Measurements from ENCODE around the gene PHACTR4.
"Not testable (repeated sequence)": the region's sequence is repeated elsewhere in the genome, so short reads cannot be mapped to it uniquely, and the experiment has no call there.

Gene PHACTR4

GRCh38 chr1:28518000-28518744 lies 148.6 kb downstream of the PHACTR4 start:
- H3K4me3 ChIP-seq (ENCODE audit: low read depth, low read length): peak overlapping the region; percentile 92
- peak; percentile 78 for TF ChIP-seq MYC (IDR thresholded peaks at IDR 0.05; ENCODE audit: low read depth, low read length)
- TF ChIP-seq MAX (IDR thresholded peaks at IDR 0.05; ENCODE audit: low read depth, low read length): peak; percentile 78
- TF ChIP-seq CTCF (IDR thresholded peaks at IDR 0.05; ENCODE audit: low read depth, low read length): peak; percentile 87
- peak; percentile 92 for TF ChIP-seq POLR2A (IDR thresholded peaks at IDR 0.05; ENCODE audit: extremely low read depth, insufficient read length)
- peak; percentile 92 for DNase-seq (ENCODE audit: low read depth)

- peak; percentile 80 for DNase-seq (ENCODE audit: low read depth)
- TF ChIP-seq POLR2A (IDR thresholded peaks at IDR 0.05; ENCODE audit: extremely low read depth, insufficient read length): no peak
- no peak; the same call in 1 of the 2 replicates for TF ChIP-seq MYC (IDR thresholded peaks at IDR 0.05; ENCODE audit: low read depth, low read length)
- no peak for TF ChIP-seq CTCF (IDR thresholded peaks at IDR 0.05; ENCODE audit: low read depth, low read length)
- peak; percentile 87 for TF ChIP-seq MAX (IDR thresholded peaks at IDR 0.05; ENCODE audit: low read depth, low read length)
- H3K4me3 ChIP-seq (ENCODE audit: low read depth, low read length): peak overlapping the region; percentile 92
Observed at GRCh38 chr1:28518745-28519341, 149.3 kb downstream of the PHACTR4 start.

- TF ChIP-seq POLR2A (IDR thresholded peaks at IDR 0.05; ENCODE audit: extremely low read depth, insufficient read length) (no peak), MYC (IDR thresholded peaks at IDR 0.05; ENCODE audit: low read depth, low read length) (no peak), CTCF (IDR thresholded peaks at IDR 0.05; ENCODE audit: low read depth, low read length) (no peak), MAX (IDR thresholded peaks at IDR 0.05; ENCODE audit: low read depth, low read length) (no peak)
- DNase-seq (ENCODE audit: low read depth): peak; percentile 25
- peak overlapping the region; percentile 92 for H3K4me3 ChIP-seq (ENCODE audit: low read depth, low read length)
Observed at GRCh38 chr1:28519946-28520725, 150.6 kb downstream of the PHACTR4 start.

GRCh38 chr1:28520796-28521195 lies 151.3 kb downstream of the PHACTR4 start:
- not testable (repeated sequence) for DNase-seq (ENCODE audit: low read depth); H3K4me3 ChIP-seq (ENCODE audit: low read depth, low read length)

- H3K4me3 ChIP-seq (ENCODE audit: low read depth, low read length): no peak overlapping the region
- DNase-seq (ENCODE audit: low read depth): no peak
- TF ChIP-seq MAX (IDR thresholded peaks at IDR 0.05; ENCODE audit: low read depth, low read length) (no peak), MYC (IDR thresholded peaks at IDR 0.05; ENCODE audit: low read depth, low read length) (no peak), POLR2A (IDR thresholded peaks at IDR 0.05; ENCODE audit: extremely low read depth, insufficient read length) (no peak), CTCF (IDR thresholded peaks at IDR 0.05; ENCODE audit: low read depth, low read length) (no peak)
Observed at GRCh38 chr1:28521502-28522164, 152.1 kb downstream of the PHACTR4 start.

- H3K4me3 ChIP-seq (ENCODE audit: low read depth, low read length); DNase-seq (ENCODE audit: low read depth): not testable (repeated sequence)
Observed at GRCh38 chr1:28522537-28522936, 153.0 kb downstream of the PHACTR4 start.

GRCh38 chr1:28525002-28525642 lies 155.6 kb downstream of the PHACTR4 start:
- H3K4me3 ChIP-seq (ENCODE audit: low read depth, low read length); DNase-seq (ENCODE audit: low read depth): not testable (repeated sequence)
